Daoy (cell line): ENCODE data around the gene DLGAP5. TPM values are rescaled to one million over a fixed set of nuclear protein-coding genes. Genes with fewer than 3 reads are reported as not detected.

Experiments
- DNase-seq: peaks from one replicate; pipeline ENCODE4 v3.0.0-alpha.2; 2015; ENCODE audit warnings: low read depth
- total RNA-seq: library from RNA; depleted of rRNA; stranded (reverse); fragments of >200 nt; shearing (Covaris generic); gene quantifications from 2 replicates; pipeline ENCODE4 v1.2.3, GENCODE V29; 2014; rRNA removed

DLGAP5 gene
- 155 and 171 TPM in 2 replicates for total RNA-seq

GRCh38 chr14:55191203-55192053 lies at the start of gene DLGAP5:
TSS of gene DLGAP5 (minus strand) at chr14:55191585. CDS start at chr14:55189179, 2,406 bp downstream.
- peak; percentile 98 for DNase-seq

- DNase-seq: no peak
These were observed 49.3 kb upstream of the DLGAP5 start for GRCh38 chr14:55240526-55241178.

GRCh38 chr14:55239320-55239719 lies 47.9 kb upstream of the DLGAP5 start:
- DNase-seq: no peak

- peak; percentile 88 for DNase-seq
These were observed 46.8 kb upstream of the DLGAP5 start for GRCh38 chr14:55238019-55238680.

- no peak for DNase-seq
These were observed 42.2 kb upstream of the DLGAP5 start for GRCh38 chr14:55233591-55233990.

GRCh38 chr14:55228261-55228660 lies 36.9 kb upstream of the DLGAP5 start:
- no peak for DNase-seq

- no peak for DNase-seq
These were observed 32.0 kb upstream of the DLGAP5 start for GRCh38 chr14:55223364-55223763.

GRCh38 chr14:55221968-55222367 lies 30.6 kb upstream of the DLGAP5 start:
- DNase-seq: no peak

GRCh38 chr14:55221186-55221585 lies 29.8 kb upstream of the DLGAP5 start:
- peak; percentile 48 for DNase-seq

- peak; percentile 66 for DNase-seq
These were observed 28.8 kb upstream of the DLGAP5 start for GRCh38 chr14:55220230-55220629.

GRCh38 chr14:55212634-55213033 lies 21.2 kb upstream of the DLGAP5 start:
- no peak for DNase-seq

- no peak for DNase-seq
These were observed 16.4 kb upstream of the DLGAP5 start for GRCh38 chr14:55207832-55208231.

GRCh38 chr14:55206175-55206693 lies 14.8 kb upstream of the DLGAP5 start:
- DNase-seq: no peak

- DNase-seq: peak; percentile 60
These were observed 10.1 kb upstream of the DLGAP5 start for GRCh38 chr14:55201219-55202101.

- no peak for DNase-seq
These were observed 9.3 kb upstream of the DLGAP5 start for GRCh38 chr14:55200651-55201050.

GRCh38 chr14:55198749-55199148 lies 7.4 kb upstream of the DLGAP5 start:
- DNase-seq: no peak

- DNase-seq: no peak
These were observed 3.4 kb upstream of the DLGAP5 start for GRCh38 chr14:55194656-55195355.

GRCh38 chr14:55192054-55192621 lies 753 bp upstream of the DLGAP5 start:
- no peak for DNase-seq

GRCh38 chr14:55190906-55191202 lies 531 bp downstream of the DLGAP5 start:
- no peak for DNase-seq

GRCh38 chr14:55188686-55189295 lies 2.6 kb downstream of the DLGAP5 start:
- no peak for DNase-seq
